GM12878 (cell line): ENCODE data around the gene NDEL1. TPM values are rescaled to one million over a fixed set of nuclear protein-coding genes. Genes with fewer than 3 reads are reported as not detected.

ENCODE experiments used
- ATAC-seq: fragments of 200-7000 bp; cut with Tn5 transposase; 3 replicates; pipeline ENCODE4 v1.9.1; 2020; ENCODE audit warnings: mild to moderate bottlenecking, moderate library complexity
- BruUV-seq: library from RNA; stranded (reverse); fragments of 400-500 nt; replicated peaks from 2 replicates; lab custom pipeline; 2021; lab: Mats Ljungman, UMichigan
- CTCF ChIA-PET: fragments of 300-600 bp; sonication (Branson Sonifier 250); formaldehyde crosslinking; extraction: SDS; loops from one replicate; lab custom pipeline; 2021; ENCODE audit warnings: inconsistent platforms; lab: Yijun Ruan, JAX
- POLR2A ChIA-PET: fragments of 350-600 bp; formaldehyde crosslinking; extraction: SDS; loops from one replicate; lab custom pipeline; 2021; ENCODE audit warnings: inconsistent platforms; lab: Charles Lee
- RAD21 ChIA-PET: fragments of 300-600 bp; sonication (Branson Sonifier 250); formaldehyde crosslinking; loops from one replicate; lab custom pipeline; 2023; ENCODE audit warnings: antibody characterized with exemption; ENCODE audit not compliant: unreplicated experiment; lab: Charles Lee
- SMC1A ChIA-PET: fragments of 300-600 bp; sonication (Branson Sonifier 250); formaldehyde crosslinking; loops from one replicate; lab custom pipeline; 2023; ENCODE audit not compliant: unreplicated experiment, uncharacterized antibody; lab: Charles Lee
- DNase-seq: peaks from one replicate; pipeline ENCODE4 v3.0.0-alpha.2; 2011; ENCODE audit warnings: low read depth, low spot score
- FAIRE-seq: peaks from 3 replicates; lab custom pipeline; 2011; peaks lifted over from hg19 to GRCh38; lab: Jason Lieb, UNC
- H2AFZ ChIP-seq: 2 replicates; pipeline ENCODE4 v1.6.0; 2011; ENCODE audit warnings: low read depth, low read length, control low read depth; ENCODE audit not compliant: control insufficient read depth
- H3K27ac ChIP-seq: 2 replicates; pipeline ENCODE4 v1.5.1; 2011; ENCODE audit warnings: control low read depth; ENCODE audit not compliant: control insufficient read depth, insufficient read depth
- H3K27me3 ChIP-seq, 2 experiments: replicated peaks in 1 of 2; 2 replicates each; pipeline versions ENCODE4 v1.6.0 to v1.6.1; 2011; ENCODE audit warnings: low read length in 1 of 2; ENCODE audit not compliant: control insufficient read depth in 2 of 2, insufficient read depth in 2 of 2
- H3K36me3 ChIP-seq, 2 experiments: 2 replicates each; pipeline ENCODE4 v1.5.1; 2011; ENCODE audit warnings: low read length in 1 of 2; ENCODE audit not compliant: control insufficient read depth in 2 of 2, insufficient read depth in 2 of 2
- H3K4me1 ChIP-seq: 2 replicates; pipeline ENCODE4 v1.6.1; 2011; ENCODE audit warnings: mild to moderate bottlenecking, low read length, moderate library complexity, mixed read lengths; ENCODE audit not compliant: control insufficient read depth, insufficient read depth
- H3K4me2 ChIP-seq: 2 replicates; pipeline ENCODE4 v1.6.0; 2011; ENCODE audit warnings: control low read depth; ENCODE audit not compliant: control insufficient read depth, insufficient read depth
- H3K4me3 ChIP-seq: fragments of 200-600 bp; sonication (generic); 2 replicates; pipeline ENCODE4 v1.5.1; 2016
- H3K79me2 ChIP-seq: 2 replicates; pipeline ENCODE4 v1.6.0; 2011; ENCODE audit warnings: low read length; ENCODE audit not compliant: control insufficient read depth, insufficient read depth
- H3K9ac ChIP-seq: 2 replicates; pipeline ENCODE4 v1.8.0; 2011; ENCODE audit warnings: low read length, control low read depth, mixed read lengths; ENCODE audit not compliant: control insufficient read depth, insufficient read depth
- H3K9me3 ChIP-seq: replicated peaks from 3 replicates; pipeline ENCODE4 v1.5.1; 2011; ENCODE audit warnings: mild to moderate bottlenecking, low read length; ENCODE audit not compliant: control insufficient read depth, insufficient read depth
- H4K20me1 ChIP-seq: 2 replicates; pipeline ENCODE4 v1.6.0; 2011; ENCODE audit not compliant: control insufficient read depth, insufficient read depth
- ASH2L ChIP-seq: fragments of 300-600, 200-600 bp; sonication (generic); IDR thresholded peaks from 2 replicates; pipeline ENCODE4 v1.6.1; 2017; ENCODE audit warnings: low read depth, mild to moderate bottlenecking, borderline replicate concordance
- BHLHE40 ChIP-seq, 2 experiments: fragments of 450-650 bp in 1 of 2; IDR thresholded peaks; 2 replicates each; pipeline ENCODE4 v1.6.1; 2011 to 2017; ENCODE audit warnings: low read depth in 2 of 2, borderline replicate concordance in 1 of 2, improper control_type of control experiment in 1 of 2, low read length in 1 of 2, mild to moderate bottlenecking in 1 of 2
- BMI1 ChIP-seq: fragments of 450-650 bp; IDR thresholded peaks from 2 replicates; pipeline ENCODE4 v1.6.1; 2016; ENCODE audit warnings: mild to moderate bottlenecking, moderate library complexity, borderline replicate concordance
- CBFB ChIP-seq: IDR thresholded peaks from 2 replicates; pipeline ENCODE4 v1.6.1; 2016; ENCODE audit warnings: antibody characterized with exemption, low read depth
- CBX3 ChIP-seq: fragments of 200-600 bp; sonication (generic); IDR thresholded peaks from 2 replicates; pipeline ENCODE4 v1.6.1; 2016; ENCODE audit warnings: low read depth, borderline replicate concordance
- FOXM1 ChIP-seq: IDR thresholded peaks from 2 replicates; pipeline ENCODE4 v1.6.1; 2012; ENCODE audit warnings: low read depth, mild to moderate bottlenecking, inconsistent platforms, low read length, moderate library complexity
- JUNB ChIP-seq: IDR thresholded peaks from 2 replicates; pipeline ENCODE4 v1.6.1; 2016; ENCODE audit warnings: antibody characterized with exemption, mild to moderate bottlenecking
- PML ChIP-seq: IDR thresholded peaks from 2 replicates; pipeline ENCODE4 v1.6.1; 2012; ENCODE audit warnings: low read length, inconsistent platforms
- POLR2A ChIP-seq: IDR thresholded peaks from 2 replicates; pipeline ENCODE4 v1.6.1; 2011; ENCODE audit warnings: low read depth, mild to moderate bottlenecking, low read length
- RCOR1 ChIP-seq: conservative IDR thresholded peaks from 2 replicates; pipeline ENCODE4 v1.6.1; 2012; ENCODE audit warnings: low read depth, low read length, improper control_type of control experiment
- RELA ChIP-seq: fragments of 450-650 bp; IDR thresholded peaks from 2 replicates; pipeline ENCODE4 v1.8.0; 2014; ENCODE audit warnings: borderline replicate concordance; ENCODE audit not compliant: partially characterized antibody
- SMAD5 ChIP-seq: IDR thresholded peaks from 2 replicates; pipeline ENCODE4 v1.6.1; 2016; ENCODE audit warnings: antibody characterized with exemption, low read depth
- SP1 ChIP-seq: IDR thresholded peaks from one replicate; pipeline ENCODE4 v1.6.1; 2011; ENCODE audit warnings: low read depth, low read length
- SPI1 ChIP-seq: IDR thresholded peaks from 2 replicates; pipeline ENCODE4 v1.6.1; 2011; ENCODE audit warnings: low read depth, mild to moderate bottlenecking, low read length, moderate library complexity, borderline replicate concordance; ENCODE audit not compliant: insufficient read depth
- TCF12 ChIP-seq: IDR thresholded peaks from 2 replicates; pipeline ENCODE4 v1.6.1; 2011; ENCODE audit warnings: low read depth, mild to moderate bottlenecking, low read length
- TCF3 ChIP-seq: IDR thresholded peaks from 2 replicates; pipeline ENCODE4 v1.6.1; 2012; ENCODE audit warnings: low read depth, mild to moderate bottlenecking, low read length, borderline replicate concordance; ENCODE audit not compliant: insufficient read depth
- ZNF217 ChIP-seq: fragments of 450-650 bp; IDR thresholded peaks from 2 replicates; pipeline ENCODE4 v1.6.1; 2017; ENCODE audit warnings: antibody characterized with exemption, mild to moderate bottlenecking
- WGBS: methylation state at CpG from one replicate; pipeline ENCODE4 v1.1.6; 2016; ENCODE audit warnings: low lambda C conversion rate; ENCODE audit not compliant: insufficient replicate concordance, insufficient coverage; ENCODE audit errors: missing lambda C conversion rate; 5-methylcytosine and 5-hydroxymethylcytosine counted together
- in situ Hi-C: fragments of 300-500 bp; cut with MboI; formaldehyde crosslinking; loops from 9 replicates; pipeline ENCODE4 v1.14.3; 2018; ENCODE audit warnings: mixed read lengths
- intact Hi-C: fragments of 100-400 bp; cut with micrococcal nuclease; formaldehyde crosslinking; loops from one replicate; pipeline ENCODE4 v1.14.2; 2022; ENCODE audit not compliant: unreplicated experiment
- polyA plus RNA-seq, 11 experiments: library from polyadenylated mRNA; depleted of rRNA in 4 of 11; unstranded in 6 of 11; stranded (reverse) in 5 of 11; fragments of >200 nt; fragmentation: Nextera tagmentation in 4 of 11; fragmentation: Illumina TruSeq in 1 of 11; extraction: Ambion mirVana in 4 of 11; extraction: Trizol in 1 of 11; gene quantifications; 1 replicate in 1 of 11; 2 replicates in 10 of 11; pipeline versions ENCODE4 v1.2.1 to v1.2.3, GENCODE V29; 2011 to 2016; ENCODE audit warnings: inconsistent platforms in 2 of 11, missing spikeins in 2 of 11, low read depth in 1 of 11
- total RNA-seq, 4 experiments: library from RNA; depleted of rRNA in 3 of 4; stranded (reverse); fragments of >200 nt in 3 of 4; fragmentation: Illumina TruSeq in 1 of 4; extraction: Trizol in 1 of 4; gene quantifications; 2 replicates each; pipeline versions ENCODE4 v1.2.1 to v1.2.3, GENCODE V29; 2013 to 2021
- TF ChIP-seq, protein P1 (sequence below): IDR thresholded peaks from 2 replicates; pipeline ENCODE4 v1.6.1; 2011; ENCODE audit warnings: borderline replicate concordance, low read depth, mild to moderate bottlenecking, moderate library complexity, mixed read lengths, low read length; ENCODE audit not compliant: insufficient read depth; ENCODE audit errors: extremely low read length
- TF ChIP-seq, protein P2 (sequence below): IDR thresholded peaks from 2 replicates; pipeline ENCODE4 v1.6.1; 2012; ENCODE audit warnings: mild to moderate bottlenecking, low read depth, low read length
- TF ChIP-seq, protein P3 (sequence below): fragments of 450-650 bp; IDR thresholded peaks from 2 replicates; pipeline ENCODE4 v1.6.1; 2017; ENCODE audit warnings: mild to moderate bottlenecking

Gene NDEL1
- total and polyA plus RNA-seq, 10 of the 15 experiments (the other 5 are each of a cell fraction or from before 2014, with no cell fraction given), result 0.72 to 41.5 (median 29.9) TPM

DNA sequence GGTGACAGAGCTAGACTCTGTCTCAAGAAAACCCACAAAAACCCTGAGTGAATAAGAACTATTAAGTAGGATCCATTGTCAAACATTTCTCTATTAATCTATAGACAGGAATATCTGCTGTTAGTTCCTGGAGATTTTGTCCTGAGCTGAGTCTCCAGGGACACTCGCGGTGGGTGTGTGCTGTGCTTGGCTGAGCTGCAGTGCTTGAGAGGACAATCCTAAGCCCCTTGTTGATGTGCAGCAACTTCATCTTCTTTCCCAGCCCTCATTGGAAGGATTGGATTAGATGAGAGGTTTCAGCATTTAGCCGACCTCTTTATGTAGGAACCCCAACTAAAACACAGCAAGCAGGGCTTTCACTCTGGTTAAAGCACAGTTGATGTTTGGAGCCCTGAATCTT, 33.3 kb downstream of the NDEL1 start (continued):
- TF ChIP-seq, protein P1, sequence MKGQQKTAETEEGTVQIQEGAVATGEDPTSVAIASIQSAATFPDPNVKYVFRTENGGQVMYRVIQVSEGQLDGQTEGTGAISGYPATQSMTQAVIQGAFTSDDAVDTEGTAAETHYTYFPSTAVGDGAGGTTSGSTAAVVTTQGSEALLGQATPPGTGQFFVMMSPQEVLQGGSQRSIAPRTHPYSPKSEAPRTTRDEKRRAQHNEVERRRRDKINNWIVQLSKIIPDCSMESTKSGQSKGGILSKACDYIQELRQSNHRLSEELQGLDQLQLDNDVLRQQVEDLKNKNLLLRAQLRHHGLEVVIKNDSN, result no peak
- TF ChIP-seq SMAD5, result no peak
- no peak for TF ChIP-seq SPI1
- TF ChIP-seq FOXM1, result no peak
- TF ChIP-seq RCOR1, result no peak
- no peak for TF ChIP-seq BHLHE40 (IDR thresholded peaks at IDR 0.05; ENCODE audit: borderline replicate concordance in 1 of 2, low read depth in 2 of 2, low read length in 1 of 2)
- no peak for TF ChIP-seq JUNB

DNA sequence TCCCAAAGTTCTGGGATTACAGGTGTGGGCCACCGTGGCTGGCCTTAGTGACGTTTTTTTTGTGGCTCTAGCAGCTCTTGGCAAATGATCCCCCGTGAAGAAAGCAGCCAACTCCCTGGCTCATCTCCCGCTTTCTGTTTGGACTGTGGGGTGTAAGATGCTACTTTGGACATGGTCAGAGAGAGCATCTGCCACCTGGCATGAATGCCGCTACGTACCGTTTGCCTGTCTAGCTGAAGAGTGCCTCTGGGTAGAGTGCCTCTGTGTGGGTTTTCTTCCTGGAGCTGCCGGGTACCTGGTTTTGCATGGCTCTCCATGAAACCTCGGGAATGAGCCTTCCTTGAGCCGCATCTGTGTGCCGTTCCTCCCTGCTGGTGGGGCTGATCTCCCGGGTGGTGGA, 34.3 kb downstream of the NDEL1 start:
- FAIRE-seq (no peak), DNase-seq (no peak), ATAC-seq (no peak)
- H3K9me3 ChIP-seq, result no peaks in the 10 kb centered on the region
- RAD21 ChIA-PET, result no interaction called here
- BruUV-seq, result no TSS peak
- no peak overlapping the region for H2AFZ ChIP-seq
- intact Hi-C loops (no loop called here), in situ Hi-C loops (no loop called here)
- SMC1A ChIA-PET, result no interaction called here
- H3K27ac ChIP-seq, result no peak overlapping the region
- no peaks in the 10 kb centered on the region for H4K20me1 ChIP-seq
- peaks cover 12 to 30% of the 10 kb centered on the region in 2 experiments; a peak in 3 of 4 replicates for H3K36me3 ChIP-seq
- WGBS, result 93% methylated on average over 12 of the region's 12 CpGs
- no peak overlapping the region for H3K4me3 ChIP-seq
- POLR2A ChIA-PET, result interaction anchor here (0.7 kb wide), 1 partner anchor 242 kb away, joined by 3 read pairs; no protein-coding TSS in a partner anchor
- no peak overlapping the region for H3K4me2 ChIP-seq
- no peaks in the 10 kb centered on the region for H3K27me3 ChIP-seq
- no peaks in the 10 kb centered on the region for H3K4me1 ChIP-seq
- CTCF ChIA-PET, result no interaction called here
- H3K9ac ChIP-seq, result no peak overlapping the region
- H3K79me2 ChIP-seq, result no peaks in the 10 kb centered on the region
- TF ChIP-seq, protein P2, sequence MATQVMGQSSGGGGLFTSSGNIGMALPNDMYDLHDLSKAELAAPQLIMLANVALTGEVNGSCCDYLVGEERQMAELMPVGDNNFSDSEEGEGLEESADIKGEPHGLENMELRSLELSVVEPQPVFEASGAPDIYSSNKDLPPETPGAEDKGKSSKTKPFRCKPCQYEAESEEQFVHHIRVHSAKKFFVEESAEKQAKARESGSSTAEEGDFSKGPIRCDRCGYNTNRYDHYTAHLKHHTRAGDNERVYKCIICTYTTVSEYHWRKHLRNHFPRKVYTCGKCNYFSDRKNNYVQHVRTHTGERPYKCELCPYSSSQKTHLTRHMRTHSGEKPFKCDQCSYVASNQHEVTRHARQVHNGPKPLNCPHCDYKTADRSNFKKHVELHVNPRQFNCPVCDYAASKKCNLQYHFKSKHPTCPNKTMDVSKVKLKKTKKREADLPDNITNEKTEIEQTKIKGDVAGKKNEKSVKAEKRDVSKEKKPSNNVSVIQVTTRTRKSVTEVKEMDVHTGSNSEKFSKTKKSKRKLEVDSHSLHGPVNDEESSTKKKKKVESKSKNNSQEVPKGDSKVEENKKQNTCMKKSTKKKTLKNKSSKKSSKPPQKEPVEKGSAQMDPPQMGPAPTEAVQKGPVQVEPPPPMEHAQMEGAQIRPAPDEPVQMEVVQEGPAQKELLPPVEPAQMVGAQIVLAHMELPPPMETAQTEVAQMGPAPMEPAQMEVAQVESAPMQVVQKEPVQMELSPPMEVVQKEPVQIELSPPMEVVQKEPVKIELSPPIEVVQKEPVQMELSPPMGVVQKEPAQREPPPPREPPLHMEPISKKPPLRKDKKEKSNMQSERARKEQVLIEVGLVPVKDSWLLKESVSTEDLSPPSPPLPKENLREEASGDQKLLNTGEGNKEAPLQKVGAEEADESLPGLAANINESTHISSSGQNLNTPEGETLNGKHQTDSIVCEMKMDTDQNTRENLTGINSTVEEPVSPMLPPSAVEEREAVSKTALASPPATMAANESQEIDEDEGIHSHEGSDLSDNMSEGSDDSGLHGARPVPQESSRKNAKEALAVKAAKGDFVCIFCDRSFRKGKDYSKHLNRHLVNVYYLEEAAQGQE, result no peak
- TF ChIP-seq POLR2A (no peak), CBFB (no peak), CBX3 (no peak), FOXM1 (no peak), BMI1 (no peak), ZNF217 (no peak), SP1 (no peak), TCF12 (no peak), TCF3 (no peak), RELA (no peak), PML (no peak), ASH2L (no peak)
- TF ChIP-seq, protein P3, sequence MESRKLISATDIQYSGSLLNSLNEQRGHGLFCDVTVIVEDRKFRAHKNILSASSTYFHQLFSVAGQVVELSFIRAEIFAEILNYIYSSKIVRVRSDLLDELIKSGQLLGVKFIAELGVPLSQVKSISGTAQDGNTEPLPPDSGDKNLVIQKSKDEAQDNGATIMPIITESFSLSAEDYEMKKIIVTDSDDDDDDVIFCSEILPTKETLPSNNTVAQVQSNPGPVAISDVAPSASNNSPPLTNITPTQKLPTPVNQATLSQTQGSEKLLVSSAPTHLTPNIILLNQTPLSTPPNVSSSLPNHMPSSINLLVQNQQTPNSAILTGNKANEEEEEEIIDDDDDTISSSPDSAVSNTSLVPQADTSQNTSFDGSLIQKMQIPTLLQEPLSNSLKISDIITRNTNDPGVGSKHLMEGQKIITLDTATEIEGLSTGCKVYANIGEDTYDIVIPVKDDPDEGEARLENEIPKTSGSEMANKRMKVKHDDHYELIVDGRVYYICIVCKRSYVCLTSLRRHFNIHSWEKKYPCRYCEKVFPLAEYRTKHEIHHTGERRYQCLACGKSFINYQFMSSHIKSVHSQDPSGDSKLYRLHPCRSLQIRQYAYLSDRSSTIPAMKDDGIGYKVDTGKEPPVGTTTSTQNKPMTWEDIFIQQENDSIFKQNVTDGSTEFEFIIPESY, result no peak
